OCI-LY3 (cell line): ENCODE data around the gene MXRA8.

Experiments
- EZH2phosphoT487 ChIP-seq: fragments of 200-600 bp; shearing (Covaris generic); IDR thresholded peaks from 2 replicates; pipeline ENCODE4 v1.6.1; 2018; ENCODE audit warnings: antibody characterized with exemption, mixed run types, low read depth
- TF ChIP-seq, protein P1 (sequence below): fragments of 200-600, 300-600 bp; sonication (generic); IDR thresholded peaks from 2 replicates; pipeline ENCODE4 v1.5.1; 2014; ENCODE audit warnings: antibody characterized with exemption, low read length, low read depth

DNA sequence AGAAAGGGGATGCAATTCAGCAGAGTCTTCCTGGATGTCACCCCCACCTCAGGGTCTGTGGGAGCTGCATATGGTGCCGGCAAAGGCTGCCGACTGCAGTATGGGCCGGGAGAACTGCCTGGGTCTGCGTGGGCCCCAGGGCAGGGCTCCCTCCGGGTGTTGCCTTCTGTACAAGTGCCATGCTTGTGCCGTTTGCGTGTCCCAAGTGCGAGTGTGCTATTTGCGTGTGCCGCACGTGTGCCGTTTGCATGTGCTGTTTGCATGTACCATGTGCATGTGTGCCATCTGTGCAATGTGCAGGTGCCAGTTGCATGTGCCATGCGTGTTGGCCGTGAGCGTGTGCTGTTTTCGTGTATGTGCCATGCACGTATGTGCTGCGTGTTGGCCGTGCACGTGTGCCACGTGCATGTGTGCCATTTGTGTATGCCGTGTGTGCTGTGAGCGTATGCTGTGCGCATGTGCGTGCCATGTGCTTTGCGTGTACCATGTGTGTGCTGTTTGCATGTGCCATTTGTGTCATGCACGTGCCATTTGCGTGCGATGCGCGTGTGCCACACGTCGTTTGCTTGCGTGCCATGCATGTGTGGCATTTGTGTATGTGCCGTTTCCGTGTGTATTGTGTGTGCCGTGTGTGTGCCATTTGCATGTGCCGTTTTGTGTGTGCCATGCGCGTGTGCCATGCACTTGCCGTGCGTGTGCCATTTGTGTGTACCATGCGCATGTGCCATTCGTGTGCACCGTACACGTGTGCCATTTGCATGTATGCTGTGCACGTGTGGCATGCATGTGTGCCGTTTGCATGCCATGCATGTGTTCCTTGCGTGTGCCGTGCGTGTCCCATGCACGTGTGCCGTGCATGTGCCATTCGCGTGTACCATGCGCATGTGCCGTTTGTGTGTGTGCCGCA, 28.8 kb downstream of the MXRA8 start:
- TF ChIP-seq, protein P1, sequence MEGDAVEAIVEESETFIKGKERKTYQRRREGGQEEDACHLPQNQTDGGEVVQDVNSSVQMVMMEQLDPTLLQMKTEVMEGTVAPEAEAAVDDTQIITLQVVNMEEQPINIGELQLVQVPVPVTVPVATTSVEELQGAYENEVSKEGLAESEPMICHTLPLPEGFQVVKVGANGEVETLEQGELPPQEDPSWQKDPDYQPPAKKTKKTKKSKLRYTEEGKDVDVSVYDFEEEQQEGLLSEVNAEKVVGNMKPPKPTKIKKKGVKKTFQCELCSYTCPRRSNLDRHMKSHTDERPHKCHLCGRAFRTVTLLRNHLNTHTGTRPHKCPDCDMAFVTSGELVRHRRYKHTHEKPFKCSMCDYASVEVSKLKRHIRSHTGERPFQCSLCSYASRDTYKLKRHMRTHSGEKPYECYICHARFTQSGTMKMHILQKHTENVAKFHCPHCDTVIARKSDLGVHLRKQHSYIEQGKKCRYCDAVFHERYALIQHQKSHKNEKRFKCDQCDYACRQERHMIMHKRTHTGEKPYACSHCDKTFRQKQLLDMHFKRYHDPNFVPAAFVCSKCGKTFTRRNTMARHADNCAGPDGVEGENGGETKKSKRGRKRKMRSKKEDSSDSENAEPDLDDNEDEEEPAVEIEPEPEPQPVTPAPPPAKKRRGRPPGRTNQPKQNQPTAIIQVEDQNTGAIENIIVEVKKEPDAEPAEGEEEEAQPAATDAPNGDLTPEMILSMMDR, result no peak
- no peak for TF ChIP-seq EZH2phosphoT487
